HG03469 (cell line): ENCODE results near the gene HIBCH.
"Not testable (repeated sequence)": the region's sequence is repeated elsewhere in the genome, so short reads cannot be mapped to it uniquely, and the experiment has no call there.

Experiments
- ATAC-seq: cut with Tn5 transposase; IDR thresholded peaks from one replicate; pipeline ENCODE4 v1.9.1; 2021; ENCODE audit warnings: mild to moderate bottlenecking, moderate library complexity, moderate number of reproducible peaks; ENCODE audit not compliant: unreplicated experiment

Gene HIBCH

GRCh38 chr2:190319555-190320498, at the start of gene HIBCH:
Gene HIBCH (minus strand): TSS chr2:190319826. CDS start chr2:190319750, 76 bp downstream.
- peak; percentile 88 for ATAC-seq

- ATAC-seq = no peak
Measured at GRCh38 chr2:190367091-190367490, 47.5 kb upstream of the HIBCH start.

GRCh38 chr2:190366248-190366753, 46.7 kb upstream of the HIBCH start:
- no peak for ATAC-seq

- no peak for ATAC-seq
Measured at GRCh38 chr2:190365499-190366204, 46.0 kb upstream of the HIBCH start.

GRCh38 chr2:190362894-190363293, 43.3 kb upstream of the HIBCH start:
- no peak for ATAC-seq

- no peak for ATAC-seq
Measured at GRCh38 chr2:190361572-190361971, 41.9 kb upstream of the HIBCH start.

GRCh38 chr2:190360965-190361364, 41.3 kb upstream of the HIBCH start:
- ATAC-seq = no peak

GRCh38 chr2:190360561-190360960, 40.9 kb upstream of the HIBCH start:
- ATAC-seq = no peak

GRCh38 chr2:190358655-190359448, 39.2 kb upstream of the HIBCH start:
- not testable (repeated sequence) for ATAC-seq

- ATAC-seq = no peak
Measured at GRCh38 chr2:190357600-190357999, 38.0 kb upstream of the HIBCH start.

- ATAC-seq = no peak
Measured at GRCh38 chr2:190355968-190356644, 36.5 kb upstream of the HIBCH start.

- ATAC-seq = no peak
Measured at GRCh38 chr2:190354003-190354690, 34.5 kb upstream of the HIBCH start.

- no peak for ATAC-seq
Measured at GRCh38 chr2:190353537-190353899, 33.9 kb upstream of the HIBCH start.

- ATAC-seq = no peak
Measured at GRCh38 chr2:190352668-190353536, 33.3 kb upstream of the HIBCH start.

GRCh38 chr2:190351955-190352354, 32.3 kb upstream of the HIBCH start:
- ATAC-seq = no peak

- ATAC-seq = no peak
Measured at GRCh38 chr2:190350371-190350770, 30.7 kb upstream of the HIBCH start.

GRCh38 chr2:190344276-190344827, 24.7 kb upstream of the HIBCH start:
- ATAC-seq = peak; percentile 51

- peak; percentile 29 for ATAC-seq
Measured at GRCh38 chr2:190343536-190344275, 24.1 kb upstream of the HIBCH start, which contains the start of gene INPP1. Gene INPP1 (plus strand): TSS chr2:190343589. CDS start chr2:190360103, 16,514 bp downstream.
